GM12873 (cell line): ENCODE results near the gene NEURL1.

ENCODE experiments used
- TF ChIP-seq, protein P1 (sequence below): IDR thresholded peaks from 2 replicates; pipeline ENCODE4 v1.5.1; 2012; ENCODE audit warnings: low read depth, mild to moderate bottlenecking, moderate library complexity, low read length, control low read depth; ENCODE audit not compliant: insufficient read depth; ENCODE audit errors: missing control alignments

The NEURL1 gene

DNA sequence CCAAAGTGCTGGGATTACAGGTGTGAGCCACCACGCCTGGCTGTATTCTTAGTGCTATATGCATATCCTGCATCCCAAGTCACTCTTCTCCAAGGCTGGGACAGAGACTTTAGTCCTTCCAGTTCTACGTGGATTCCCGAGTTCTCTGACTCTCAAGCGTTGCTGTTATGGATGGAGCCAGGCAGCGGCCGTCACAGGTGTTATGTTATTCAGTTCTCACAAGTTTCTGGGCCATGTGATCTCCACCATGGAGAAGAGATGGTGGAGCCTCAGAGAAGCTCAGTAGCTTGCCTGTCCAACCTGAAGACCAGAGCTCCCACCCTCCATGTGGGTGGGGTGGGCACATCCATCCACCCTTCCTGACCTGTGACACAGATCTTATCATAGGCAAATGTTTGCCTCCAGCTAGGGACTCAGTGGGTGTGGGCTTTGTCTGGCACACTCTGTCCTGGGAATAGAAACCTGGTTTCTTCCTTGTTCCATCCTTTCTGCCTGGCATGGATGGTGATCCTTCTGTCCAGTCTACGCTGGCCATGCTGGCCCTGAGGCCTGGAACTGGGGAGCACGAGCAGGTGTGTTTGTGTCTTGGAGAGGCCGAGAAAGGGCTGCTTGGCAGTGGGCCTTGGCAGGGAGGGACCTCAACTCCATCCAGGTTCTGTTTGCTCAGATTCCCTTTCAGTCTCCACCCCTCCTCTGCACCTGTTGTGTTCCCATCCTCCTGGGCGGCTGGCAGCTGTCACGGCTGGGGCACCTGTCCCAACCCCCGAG, 55.3 kb downstream of the NEURL1 start:
- TF ChIP-seq, protein P1, sequence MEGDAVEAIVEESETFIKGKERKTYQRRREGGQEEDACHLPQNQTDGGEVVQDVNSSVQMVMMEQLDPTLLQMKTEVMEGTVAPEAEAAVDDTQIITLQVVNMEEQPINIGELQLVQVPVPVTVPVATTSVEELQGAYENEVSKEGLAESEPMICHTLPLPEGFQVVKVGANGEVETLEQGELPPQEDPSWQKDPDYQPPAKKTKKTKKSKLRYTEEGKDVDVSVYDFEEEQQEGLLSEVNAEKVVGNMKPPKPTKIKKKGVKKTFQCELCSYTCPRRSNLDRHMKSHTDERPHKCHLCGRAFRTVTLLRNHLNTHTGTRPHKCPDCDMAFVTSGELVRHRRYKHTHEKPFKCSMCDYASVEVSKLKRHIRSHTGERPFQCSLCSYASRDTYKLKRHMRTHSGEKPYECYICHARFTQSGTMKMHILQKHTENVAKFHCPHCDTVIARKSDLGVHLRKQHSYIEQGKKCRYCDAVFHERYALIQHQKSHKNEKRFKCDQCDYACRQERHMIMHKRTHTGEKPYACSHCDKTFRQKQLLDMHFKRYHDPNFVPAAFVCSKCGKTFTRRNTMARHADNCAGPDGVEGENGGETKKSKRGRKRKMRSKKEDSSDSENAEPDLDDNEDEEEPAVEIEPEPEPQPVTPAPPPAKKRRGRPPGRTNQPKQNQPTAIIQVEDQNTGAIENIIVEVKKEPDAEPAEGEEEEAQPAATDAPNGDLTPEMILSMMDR, result no peak

DNA sequence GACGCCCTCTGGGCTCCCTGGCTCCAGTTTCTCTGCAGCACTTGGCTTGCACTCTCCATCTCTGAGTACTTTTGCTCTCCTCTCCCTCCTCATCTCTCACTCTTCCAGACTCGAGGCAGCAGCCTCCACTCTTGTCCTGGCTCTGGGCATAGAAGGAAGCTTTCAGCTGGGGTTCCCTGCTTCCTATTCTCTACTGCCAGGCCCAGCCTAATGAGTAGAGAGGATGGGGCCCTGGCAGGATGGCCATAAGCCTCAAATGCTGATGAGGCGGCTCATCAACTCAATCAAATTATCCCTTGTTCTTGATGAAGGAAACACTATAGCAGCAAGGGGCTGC, 55.8 kb downstream of the NEURL1 start:
- TF ChIP-seq, protein P1, result no peak

DNA sequence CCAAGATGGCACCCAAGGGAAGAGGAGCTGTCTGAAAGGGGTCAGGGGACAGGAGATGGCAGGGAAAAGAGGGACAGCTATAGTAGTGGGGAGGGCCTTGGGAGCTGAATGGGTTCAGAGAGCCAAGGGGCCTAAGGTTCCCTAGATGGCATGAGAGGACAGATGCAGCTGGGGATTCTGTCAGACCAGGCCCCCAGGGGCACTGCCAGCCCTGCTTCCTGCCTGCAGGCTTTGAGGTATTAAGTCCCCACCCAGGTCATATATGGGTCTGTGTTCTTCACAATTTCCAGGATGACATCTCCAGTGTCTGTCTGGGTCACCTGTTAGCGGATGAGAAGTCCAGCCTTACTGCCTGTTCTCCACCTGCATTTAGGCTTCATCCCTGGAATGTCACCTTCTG, 56.7 kb downstream of the NEURL1 start:
- TF ChIP-seq, protein P1, result no peak

DNA sequence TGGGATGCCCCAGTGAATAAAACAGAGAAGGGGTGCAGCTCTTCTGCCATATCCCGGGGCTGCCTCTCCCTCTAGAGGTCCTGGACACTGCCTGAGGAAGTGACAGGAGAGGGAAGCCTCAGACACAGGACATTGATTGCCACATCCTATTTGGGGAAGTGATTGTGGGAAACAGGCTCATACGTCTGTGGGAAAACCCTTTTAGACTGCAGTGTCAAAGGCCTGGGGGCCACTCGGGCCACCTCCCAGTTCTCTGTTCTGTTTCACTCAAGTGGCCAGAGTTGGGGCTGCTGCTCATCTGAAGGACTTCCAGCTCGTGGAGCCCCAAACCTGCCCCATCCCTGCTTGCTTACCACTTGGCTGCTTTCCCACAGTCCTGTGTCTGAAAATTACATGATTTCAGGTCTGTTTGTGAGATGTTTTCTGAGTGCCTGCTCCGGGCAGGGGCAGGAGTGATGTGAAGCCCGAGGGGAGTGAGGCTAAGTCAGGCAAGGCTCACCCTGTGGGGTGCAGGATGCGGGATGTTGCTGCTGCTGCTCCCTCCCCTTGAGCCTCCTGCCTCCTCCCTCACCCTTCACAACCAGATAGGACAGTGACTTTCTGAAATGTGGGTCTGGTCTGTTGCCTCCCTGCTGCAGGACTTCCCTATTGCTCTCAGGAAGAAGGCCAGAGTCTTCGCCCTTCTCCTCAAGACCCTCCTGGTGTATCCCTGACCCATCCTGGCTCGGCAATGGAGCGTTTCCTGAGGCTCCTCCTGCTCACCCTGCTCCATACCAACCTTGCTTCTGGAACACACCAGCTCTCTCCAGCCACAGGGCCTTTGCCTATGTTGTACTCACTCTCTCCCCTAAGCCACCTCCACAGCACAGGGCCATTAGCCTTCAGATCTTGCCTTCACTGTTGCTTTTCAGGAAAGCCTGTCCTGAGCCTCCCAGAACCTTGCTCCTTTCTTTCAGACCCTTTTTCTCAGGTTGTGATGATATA, 58.4 kb downstream of the NEURL1 start:
- TF ChIP-seq, protein P1, result no peak

DNA sequence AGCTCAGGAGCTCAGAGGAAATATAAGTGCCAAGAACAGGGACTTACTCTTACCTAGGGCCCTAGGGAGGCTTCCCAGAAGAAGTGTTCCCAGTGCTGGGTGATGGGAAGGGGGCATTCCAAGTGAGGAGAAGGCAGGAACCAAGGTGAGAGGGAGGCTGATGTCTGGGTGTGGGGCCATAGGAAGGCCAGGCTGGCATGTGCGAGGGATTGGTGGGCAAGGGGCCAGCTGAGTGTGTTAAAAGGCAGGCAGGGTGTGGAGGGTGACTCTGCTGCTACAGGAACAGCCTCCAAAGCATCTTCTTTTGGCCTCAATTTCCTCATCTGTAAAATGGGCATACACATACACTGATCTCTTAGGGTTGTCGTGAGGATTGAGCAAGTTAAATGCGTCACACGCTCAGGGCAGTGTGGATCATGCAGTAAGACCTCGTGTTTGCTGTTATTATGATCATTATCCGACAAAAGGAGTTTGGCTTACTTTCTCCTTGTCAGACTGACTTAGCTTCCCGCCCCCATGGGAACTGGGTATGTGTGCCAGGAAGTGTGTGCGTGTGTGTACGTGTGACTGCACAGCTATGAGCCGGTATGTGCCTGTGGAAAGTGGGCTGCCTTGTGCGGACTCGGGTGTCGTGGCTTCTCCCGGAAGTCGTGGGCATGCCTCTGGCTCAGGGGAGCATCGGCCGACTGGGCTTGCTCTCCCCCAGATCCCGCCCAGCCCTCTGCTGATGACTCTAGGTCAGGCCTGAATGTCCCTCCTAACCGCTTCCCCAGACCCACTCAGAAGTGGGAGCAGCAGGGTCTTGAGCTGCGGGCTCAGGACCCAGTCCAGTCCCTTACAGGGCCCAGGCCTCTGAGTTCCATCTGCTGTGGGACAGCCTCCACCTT, 59.6 kb downstream of the NEURL1 start:
- TF ChIP-seq, protein P1, result no peak

DNA sequence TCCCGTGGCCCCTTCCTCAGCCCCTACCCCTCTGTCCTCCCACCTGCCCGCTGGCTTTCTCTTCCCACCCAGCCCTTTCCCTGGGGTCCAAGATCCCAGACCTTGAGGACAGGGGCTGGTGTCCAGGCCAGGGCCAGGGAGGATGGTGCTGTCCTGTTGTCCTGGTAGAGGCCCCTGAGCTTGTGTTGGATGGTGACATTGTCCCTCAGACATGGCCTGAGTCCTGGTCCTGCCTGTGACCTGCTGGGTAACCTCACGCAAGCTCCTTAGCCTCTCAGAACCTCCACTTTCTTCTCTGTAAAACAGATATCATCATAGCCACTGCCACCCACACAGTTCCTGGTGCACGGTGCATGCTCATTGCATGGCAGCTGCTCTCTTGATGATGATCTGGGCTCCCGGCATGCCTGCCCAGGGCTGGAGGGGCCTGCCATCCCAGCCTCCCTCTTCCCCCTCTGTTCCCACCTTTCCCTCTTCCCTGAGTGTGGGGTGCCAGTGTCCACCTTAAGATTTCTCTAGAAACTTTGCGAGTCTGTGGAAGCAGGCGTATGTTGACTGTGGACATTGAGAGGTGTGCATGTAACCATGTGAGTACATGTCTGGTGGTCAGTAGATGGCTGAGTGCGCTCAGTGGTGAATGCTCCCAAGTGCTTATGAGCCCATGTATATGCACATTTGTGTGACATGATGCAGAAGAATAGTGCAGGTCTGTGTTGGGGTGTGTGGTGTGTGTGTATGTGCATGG, 60.4 kb downstream of the NEURL1 start:
- TF ChIP-seq, protein P1, result no peak
